K562 (cell line): Measurements from ENCODE around the gene PLD1. TPM values are rescaled to one million over a fixed set of nuclear protein-coding genes. Genes with fewer than 3 reads are reported as not detected.

Source experiments
- ELF2 ChIP-seq: fragments of 250-450 bp; sonication (Bioruptor Pico); IDR thresholded peaks from 2 replicates; pipeline ENCODE4 v1.5.0; 2021; ENCODE audit warnings: mild to moderate bottlenecking
- ELF4 ChIP-seq: fragments of 450-650 bp; formaldehyde crosslinking; IDR thresholded peaks from 2 replicates; pipeline ENCODE4 v1.4.0; 2022; ENCODE audit warnings: missing genetic modification characterization
- FOXP1 ChIP-seq: sonication (generic); formaldehyde crosslinking; IDR thresholded peaks from 2 replicates; pipeline ENCODE4 v1.8.0; 2022; ENCODE audit warnings: mild to moderate bottlenecking, missing genetic modification reagents
- PML ChIP-seq: IDR thresholded peaks from 2 replicates; pipeline ENCODE4 v1.6.1; 2012; ENCODE audit warnings: low read length, inconsistent platforms
- SMARCC2 ChIP-seq: fragments of 450-650 bp; IDR thresholded peaks from 2 replicates; pipeline ENCODE4 v1.6.1; 2017; ENCODE audit warnings: antibody characterized with exemption, moderate library complexity, mild to moderate bottlenecking, low read depth
- TCF7 ChIP-seq: sonication (generic); IDR thresholded peaks from 2 replicates; pipeline ENCODE4 v1.6.1; 2016; ENCODE audit warnings: antibody characterized with exemption, borderline replicate concordance
- ZNF224 ChIP-seq: sonication (generic); formaldehyde crosslinking; IDR thresholded peaks from 2 replicates; pipeline ENCODE4 v1.8.0; 2022; ENCODE audit warnings: mild to moderate bottlenecking, missing genetic modification reagents
- ZNF239 ChIP-seq: fragments of 250-450 bp; sonication (Bioruptor Pico); IDR thresholded peaks from 2 replicates; pipeline ENCODE4 v1.4.0; 2020; ENCODE audit warnings: mild to moderate bottlenecking
- ZNF507 ChIP-seq: conservative IDR thresholded peaks from 2 replicates; pipeline ENCODE4 v1.6.1; 2017; ENCODE audit warnings: missing genetic modification characterization, missing compliant biosample characterization
- ZNF584 ChIP-seq: fragments of 200-800 bp; sonication (Bioruptor generic); IDR thresholded peaks from 2 replicates; pipeline ENCODE4 v1.6.1; 2016; ENCODE audit warnings: low read depth, mild to moderate bottlenecking, missing genetic modification characterization, missing compliant biosample characterization
- polyA plus RNA-seq, 8 experiments: library from polyadenylated mRNA; depleted of rRNA in 4 of 8; stranded (reverse) in 5 of 8; unstranded in 3 of 8; fragments of >200 nt; fragmentation: Nextera tagmentation in 2 of 8; fragmentation: Illumina TruSeq in 1 of 8; extraction: Ambion mirVana in 2 of 8; extraction: Trizol in 1 of 8; gene quantifications; 2 replicates each; pipeline versions ENCODE4 v1.2.1 to v1.2.3, GENCODE V29; 2011 to 2014; ENCODE audit warnings: inconsistent platforms in 1 of 8, missing spikeins in 1 of 8
- total RNA-seq, 7 experiments: library from RNA; depleted of rRNA in 6 of 7; stranded (reverse); fragments of >200 nt in 6 of 7; fragmentation: Illumina TruSeq in 2 of 7; extraction: Trizol in 2 of 7; gene quantifications; 2 replicates each; pipeline versions ENCODE4 v1.2.1 to v1.2.3, GENCODE V29; 2011 to 2021; ENCODE audit warnings: low replicate concordance in 1 of 7
- TF ChIP-seq, protein P1 (sequence below): fragments of 450-650 bp; IDR thresholded peaks from 2 replicates; pipeline ENCODE4 v1.6.1; 2016; ENCODE audit warnings: missing biosample characterization, missing genetic modification characterization
- TF ChIP-seq, protein P2 (sequence below), 2 experiments: fragments of 450-650 bp; IDR thresholded peaks; 2 replicates each; pipeline ENCODE4 v1.6.1; 2016; ENCODE audit warnings: mild to moderate bottlenecking in 2 of 2, borderline replicate concordance in 1 of 2, low read depth in 1 of 2, moderate library complexity in 1 of 2
- TF ChIP-seq, protein P3 (sequence below): fragments of 250-450 bp; sonication (Bioruptor Pico); IDR thresholded peaks from 2 replicates; pipeline ENCODE4 v1.5.0; 2020; ENCODE audit warnings: mild to moderate bottlenecking

The PLD1 gene
- total and polyA plus RNA-seq, 9 of the 15 experiments (the other 6 are each of a cell fraction or from before 2014, with no cell fraction given) = 8.4 to 26.1 (median 18.6) TPM

DNA sequence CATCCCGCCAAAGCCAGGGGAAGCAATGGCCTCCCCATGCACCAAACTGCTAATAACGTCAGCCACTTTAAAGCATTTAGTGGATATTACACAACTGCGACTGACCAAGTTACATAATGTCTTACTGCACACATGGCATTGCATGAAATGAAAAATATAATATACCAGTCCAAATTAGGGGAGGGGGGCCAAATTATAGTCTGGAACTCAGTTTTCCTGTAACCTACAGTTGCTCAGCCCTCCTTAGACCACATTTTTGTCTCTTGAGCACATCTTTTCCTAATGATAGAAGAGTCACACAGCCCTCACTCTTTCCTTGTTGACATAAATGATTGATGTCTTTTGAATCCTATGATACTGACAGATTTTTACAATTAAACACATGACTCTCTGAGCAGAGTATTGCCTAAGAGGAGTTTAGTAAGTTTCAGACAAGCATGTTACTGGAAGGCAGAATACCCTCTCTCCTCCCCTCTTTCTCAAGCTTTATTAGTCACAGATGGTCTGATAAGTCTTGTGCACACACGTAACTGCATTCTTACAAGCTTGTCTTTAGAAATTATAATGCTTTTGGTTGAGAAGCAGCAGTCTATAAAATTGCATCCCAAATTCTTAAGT lies 1.1 kb upstream of the PLD1 start (continued):
- TF ChIP-seq ZNF224 (CRISPR knock-in tag) (0 out of 2 replicates have a peak, but pooled peaks have one; percentile 42), ZNF239 (CRISPR knock-in tag) (no peak), ELF4 (no peak), FOXP1 (CRISPR knock-in tag) (no peak), ZNF507 (tag) (no peak), ELF2 (no peak), ZNF584 (no peak; the same call in 1 of the 2 replicates), TCF7 (no peak), PML (peak; percentile 27; the same call in 1 of the 2 replicates), SMARCC2 (no peak; the same call in 1 of the 2 replicates)
- TF ChIP-seq, protein P1, sequence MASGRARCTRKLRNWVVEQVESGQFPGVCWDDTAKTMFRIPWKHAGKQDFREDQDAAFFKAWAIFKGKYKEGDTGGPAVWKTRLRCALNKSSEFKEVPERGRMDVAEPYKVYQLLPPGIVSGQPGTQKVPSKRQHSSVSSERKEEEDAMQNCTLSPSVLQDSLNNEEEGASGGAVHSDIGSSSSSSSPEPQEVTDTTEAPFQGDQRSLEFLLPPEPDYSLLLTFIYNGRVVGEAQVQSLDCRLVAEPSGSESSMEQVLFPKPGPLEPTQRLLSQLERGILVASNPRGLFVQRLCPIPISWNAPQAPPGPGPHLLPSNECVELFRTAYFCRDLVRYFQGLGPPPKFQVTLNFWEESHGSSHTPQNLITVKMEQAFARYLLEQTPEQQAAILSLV = no peak
- TF ChIP-seq, protein P2, sequence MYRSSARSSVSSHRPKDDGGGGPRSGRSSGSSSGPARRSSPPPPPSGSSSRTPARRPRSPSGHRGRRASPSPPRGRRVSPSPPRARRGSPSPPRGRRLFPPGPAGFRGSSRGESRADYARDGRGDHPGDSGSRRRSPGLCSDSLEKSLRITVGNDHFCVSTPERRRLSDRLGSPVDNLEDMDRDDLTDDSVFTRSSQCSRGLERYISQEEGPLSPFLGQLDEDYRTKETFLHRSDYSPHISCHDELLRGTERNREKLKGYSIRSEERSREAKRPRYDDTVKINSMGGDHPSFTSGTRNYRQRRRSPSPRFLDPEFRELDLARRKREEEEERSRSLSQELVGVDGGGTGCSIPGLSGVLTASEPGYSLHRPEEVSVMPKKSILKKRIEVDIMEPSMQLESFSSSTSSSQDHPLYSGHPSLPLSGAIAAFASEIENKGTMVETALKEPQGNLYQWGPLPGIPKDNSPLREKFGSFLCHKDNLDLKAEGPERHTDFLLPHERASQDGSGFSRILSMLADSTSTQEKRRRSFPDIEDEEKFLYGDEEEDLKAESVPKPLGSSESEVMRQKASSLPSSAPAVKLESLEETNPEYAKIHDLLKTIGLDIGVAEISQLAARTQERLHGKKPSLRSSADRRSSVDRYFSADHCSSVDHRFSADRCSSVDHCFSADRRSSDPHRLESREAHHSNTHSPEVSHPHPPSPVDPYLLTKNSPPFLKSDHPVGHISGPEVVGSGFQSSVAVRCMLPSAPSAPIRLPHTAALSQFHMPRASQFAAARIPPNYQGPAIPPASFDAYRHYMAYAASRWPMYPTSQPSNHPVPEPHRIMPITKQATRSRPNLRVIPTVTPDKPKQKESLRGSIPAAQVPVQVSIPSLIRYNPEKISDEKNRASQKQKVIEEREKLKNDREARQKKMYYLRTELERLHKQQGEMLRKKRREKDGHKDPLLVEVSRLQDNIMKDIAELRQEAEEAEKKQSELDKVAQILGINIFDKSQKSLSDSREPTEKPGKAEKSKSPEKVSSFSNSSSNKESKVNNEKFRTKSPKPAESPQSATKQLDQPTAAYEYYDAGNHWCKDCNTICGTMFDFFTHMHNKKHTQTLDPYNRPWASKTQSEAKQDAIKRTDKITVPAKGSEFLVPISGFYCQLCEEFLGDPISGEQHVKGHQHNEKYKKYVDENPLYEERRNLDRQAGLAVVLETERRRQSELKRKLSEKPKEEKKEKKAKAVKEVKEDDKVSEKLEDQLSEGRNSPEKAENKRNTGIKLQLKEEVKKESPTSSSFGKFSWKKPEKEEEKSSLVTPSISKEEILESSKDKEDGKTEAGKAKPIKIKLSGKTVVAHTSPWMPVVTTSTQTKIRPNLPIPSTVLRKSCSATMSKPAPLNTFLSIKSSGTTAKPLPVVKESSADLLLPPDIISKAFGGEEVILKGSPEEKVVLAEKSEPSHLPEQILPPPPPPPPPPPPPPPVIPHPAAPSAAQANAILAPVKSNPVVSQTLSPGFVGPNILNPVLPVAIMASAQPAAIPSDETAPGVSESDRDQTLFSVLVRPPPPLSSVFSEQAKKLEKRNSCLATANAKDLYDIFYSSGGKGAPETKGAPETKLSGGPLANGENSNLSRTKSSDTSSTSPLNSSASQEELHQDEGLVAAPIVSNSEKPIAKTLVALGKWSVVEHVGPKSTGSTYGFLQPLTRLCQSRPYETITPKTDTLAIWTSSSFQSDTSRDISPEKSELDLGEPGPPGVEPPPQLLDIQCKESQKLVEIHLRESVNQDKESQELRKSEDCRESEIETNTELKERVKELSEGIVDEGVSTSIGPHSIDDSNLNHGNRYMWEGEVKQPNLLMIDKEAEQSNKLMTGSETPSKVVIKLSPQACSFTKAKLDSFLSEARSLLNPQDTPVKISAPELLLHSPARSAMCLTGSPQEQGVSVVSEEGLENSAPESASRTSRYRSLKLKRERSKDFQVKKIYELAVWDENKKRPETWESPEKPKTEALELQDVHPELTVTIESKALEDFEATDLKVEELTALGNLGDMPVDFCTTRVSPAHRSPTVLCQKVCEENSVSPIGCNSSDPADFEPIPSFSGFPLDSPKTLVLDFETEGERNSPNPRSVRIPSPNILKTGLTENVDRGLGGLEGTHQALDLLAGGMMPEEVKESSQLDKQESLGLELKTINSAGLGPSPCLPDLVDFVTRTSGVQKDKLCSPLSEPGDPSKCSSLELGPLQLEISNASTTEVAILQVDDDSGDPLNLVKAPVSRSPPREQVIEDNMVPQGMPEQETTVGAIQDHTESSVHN (IDR thresholded peaks at IDR 0.05; ENCODE audit: borderline replicate concordance in 1 of 2, low read depth in 1 of 2) = peak in 1 of 2 experiments; percentile 68; a peak in 2 of 4 replicates
- TF ChIP-seq, protein P3, sequence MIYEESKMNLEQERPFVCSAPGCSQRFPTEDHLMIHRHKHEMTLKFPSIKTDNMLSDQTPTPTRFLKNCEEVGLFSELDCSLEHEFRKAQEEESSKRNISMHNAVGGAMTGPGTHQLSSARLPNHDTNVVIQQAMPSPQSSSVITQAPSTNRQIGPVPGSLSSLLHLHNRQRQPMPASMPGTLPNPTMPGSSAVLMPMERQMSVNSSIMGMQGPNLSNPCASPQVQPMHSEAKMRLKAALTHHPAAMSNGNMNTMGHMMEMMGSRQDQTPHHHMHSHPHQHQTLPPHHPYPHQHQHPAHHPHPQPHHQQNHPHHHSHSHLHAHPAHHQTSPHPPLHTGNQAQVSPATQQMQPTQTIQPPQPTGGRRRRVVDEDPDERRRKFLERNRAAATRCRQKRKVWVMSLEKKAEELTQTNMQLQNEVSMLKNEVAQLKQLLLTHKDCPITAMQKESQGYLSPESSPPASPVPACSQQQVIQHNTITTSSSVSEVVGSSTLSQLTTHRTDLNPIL (CRISPR knock-in tag) = no peak
